Measurements from ENCODE around the gene COMMD1.
A peak's percentile ranks its signal among the peaks of the same experiment; 100 is the strongest.

DNA sequence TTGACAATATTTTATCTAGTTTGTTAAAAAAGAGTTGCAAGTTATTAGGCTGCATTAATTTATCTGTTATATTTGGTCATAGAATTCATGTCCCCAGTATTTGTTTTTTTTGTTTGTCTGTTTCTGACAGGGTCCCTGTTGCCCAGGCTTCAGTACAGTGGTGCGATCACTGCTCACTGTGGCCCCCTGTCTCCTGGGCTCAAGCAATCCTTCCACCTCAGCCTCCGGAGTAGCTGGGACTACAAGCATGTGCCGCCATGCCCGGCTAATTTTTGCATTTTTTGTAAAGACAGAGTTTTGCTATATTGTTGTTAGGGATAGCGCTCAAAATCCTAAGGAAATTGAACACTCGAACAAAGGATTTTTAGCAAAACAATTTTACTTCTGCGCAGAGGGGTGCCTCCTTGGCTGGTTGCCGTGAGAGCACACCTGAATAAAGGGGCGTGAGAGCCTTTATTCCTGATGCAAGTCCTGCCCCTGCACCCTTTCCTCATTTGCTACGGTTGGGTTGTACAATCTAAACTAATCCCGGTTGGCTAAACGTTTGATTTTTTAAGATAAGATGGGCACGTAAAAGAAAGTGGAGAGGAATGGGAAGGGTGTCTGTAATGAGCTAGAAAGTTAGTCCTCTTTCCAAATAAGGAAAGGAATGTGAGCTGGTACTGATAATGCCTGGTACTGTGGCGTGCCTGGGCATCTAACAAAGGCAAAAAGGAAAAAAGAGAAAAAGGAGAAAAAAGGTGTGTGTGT lies 65.5 kb downstream of the COMMD1 start:
- TF ChIP-seq, protein P1, sequence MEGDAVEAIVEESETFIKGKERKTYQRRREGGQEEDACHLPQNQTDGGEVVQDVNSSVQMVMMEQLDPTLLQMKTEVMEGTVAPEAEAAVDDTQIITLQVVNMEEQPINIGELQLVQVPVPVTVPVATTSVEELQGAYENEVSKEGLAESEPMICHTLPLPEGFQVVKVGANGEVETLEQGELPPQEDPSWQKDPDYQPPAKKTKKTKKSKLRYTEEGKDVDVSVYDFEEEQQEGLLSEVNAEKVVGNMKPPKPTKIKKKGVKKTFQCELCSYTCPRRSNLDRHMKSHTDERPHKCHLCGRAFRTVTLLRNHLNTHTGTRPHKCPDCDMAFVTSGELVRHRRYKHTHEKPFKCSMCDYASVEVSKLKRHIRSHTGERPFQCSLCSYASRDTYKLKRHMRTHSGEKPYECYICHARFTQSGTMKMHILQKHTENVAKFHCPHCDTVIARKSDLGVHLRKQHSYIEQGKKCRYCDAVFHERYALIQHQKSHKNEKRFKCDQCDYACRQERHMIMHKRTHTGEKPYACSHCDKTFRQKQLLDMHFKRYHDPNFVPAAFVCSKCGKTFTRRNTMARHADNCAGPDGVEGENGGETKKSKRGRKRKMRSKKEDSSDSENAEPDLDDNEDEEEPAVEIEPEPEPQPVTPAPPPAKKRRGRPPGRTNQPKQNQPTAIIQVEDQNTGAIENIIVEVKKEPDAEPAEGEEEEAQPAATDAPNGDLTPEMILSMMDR (conservative IDR thresholded peaks at IDR 0.05; ENCODE audit: low read depth, low read length), result peak; percentile 15; the same call in 1 of the 2 replicates
- TF ChIP-seq EZH2phosphoT487 (IDR thresholded peaks at IDR 0.05; ENCODE audit: borderline replicate concordance, low read length) (no peak), EZH2 (IDR thresholded peaks at IDR 0.05; ENCODE audit: low read length, unreplicated experiment) (no peak)

Data from PC-3 (cell line).